GM12872 (cell line): Measurements from ENCODE around the gene TMEM132A.

Source experiments
- CTCF ChIP-seq: IDR thresholded peaks from 3 replicates; pipeline ENCODE4 v1.5.1; 2011; ENCODE audit warnings: low read depth, mild to moderate bottlenecking, low read length, moderate library complexity; ENCODE audit not compliant: insufficient read depth

Gene TMEM132A

GRCh38 chr11:60948250-60948649 is 24.0 kb downstream of the TMEM132A start:
- no peak for TF ChIP-seq CTCF

- no peak for TF ChIP-seq CTCF
These were observed 25.8 kb downstream of the TMEM132A start for GRCh38 chr11:60950024-60950423.

GRCh38 chr11:60950933-60951605 is 26.8 kb downstream of the TMEM132A start:
- no peak for TF ChIP-seq CTCF

- TF ChIP-seq CTCF, result no peak
These were observed 27.3 kb downstream of the TMEM132A start for GRCh38 chr11:60951606-60951903.

GRCh38 chr11:60951904-60952741 is 27.9 kb downstream of the TMEM132A start, which contains the start of gene SLC15A3:
Gene SLC15A3, minus strand, starts transcription at chr11:60952176. Its CDS starts 625 bp downstream, at chr11:60951551.
- no peak for TF ChIP-seq CTCF

- no peak for TF ChIP-seq CTCF
These were observed 28.5 kb downstream of the TMEM132A start for GRCh38 chr11:60952742-60953170.

- no peak for TF ChIP-seq CTCF
These were observed 29.5 kb downstream of the TMEM132A start for GRCh38 chr11:60953781-60954180.
